GM21737 (cell line): Measurements from ENCODE around the gene MYOZ3.
A peak's percentile ranks its signal among the peaks of the same experiment; 100 is the strongest.

ENCODE experiments used
- ATAC-seq: cut with Tn5 transposase; IDR thresholded peaks from one replicate; pipeline ENCODE4 v1.9.1; 2021; ENCODE audit warnings: mild to moderate bottlenecking, moderate library complexity; ENCODE audit not compliant: unreplicated experiment

Gene MYOZ3

DNA sequence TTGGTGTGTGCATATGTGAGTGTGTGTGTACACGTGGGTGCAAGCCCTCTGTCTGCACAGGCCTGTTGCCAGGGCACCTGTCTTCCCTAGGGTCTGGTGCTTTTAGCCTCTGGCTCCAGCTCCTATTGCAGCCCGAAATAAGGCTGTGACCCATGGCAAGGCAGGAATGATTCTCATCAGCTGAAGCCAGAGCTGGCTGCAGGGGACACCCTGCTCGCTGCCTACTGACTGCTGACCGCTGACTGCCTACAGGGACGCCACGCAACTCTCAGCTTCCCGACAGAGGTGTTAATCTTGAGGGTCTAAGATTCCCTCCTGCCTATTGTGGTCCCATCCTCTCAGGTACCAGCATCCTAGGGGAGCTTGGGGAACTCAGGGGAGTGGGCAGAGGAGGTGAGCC is at the start of gene MYOZ3:
TSS of gene MYOZ3 (plus strand) at position 166 of the 400 bp plus-strand sequence. CDS start 1,691 bp downstream, outside the sequence.
- ATAC-seq = no peak

- no peak for ATAC-seq
These were observed 48.6 kb upstream of the MYOZ3 start for GRCh38 chr5:150612405-150612804.

GRCh38 chr5:150612905-150613670 is 48.0 kb upstream of the MYOZ3 start:
- ATAC-seq = no peak

DNA sequence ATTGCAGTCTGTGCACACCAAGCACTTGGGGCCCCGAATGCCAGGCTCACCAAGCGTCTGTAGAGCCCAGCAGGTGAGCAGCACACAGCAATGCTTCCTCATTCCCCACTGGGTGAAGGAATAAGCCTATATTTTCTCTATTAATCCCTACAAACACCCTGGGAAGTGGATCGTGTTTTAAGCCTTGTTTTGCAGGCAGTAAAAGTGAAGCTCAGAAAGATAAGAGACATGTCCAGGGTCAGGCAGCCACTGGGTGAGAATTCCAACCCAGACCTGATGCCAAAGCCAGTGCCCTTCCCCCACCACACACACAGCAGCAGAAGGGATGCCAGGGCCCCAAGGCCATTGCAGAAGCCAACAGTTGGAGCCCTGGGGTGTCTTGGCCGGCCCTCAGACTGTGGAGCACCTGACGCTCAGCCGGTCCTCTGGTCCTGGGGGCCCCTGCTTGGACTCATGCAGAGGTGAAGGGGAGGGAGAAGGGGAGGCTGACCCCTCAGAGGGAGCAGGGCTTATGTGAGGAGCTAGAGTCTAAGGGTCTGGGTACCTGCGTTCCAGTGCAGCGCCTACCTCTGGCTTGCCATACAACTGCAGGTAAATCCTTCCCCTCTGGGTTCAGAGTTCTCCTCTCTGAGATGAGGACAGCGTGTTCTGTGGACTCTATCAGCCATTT is 46.9 kb upstream of the MYOZ3 start:
- ATAC-seq = no peak

DNA sequence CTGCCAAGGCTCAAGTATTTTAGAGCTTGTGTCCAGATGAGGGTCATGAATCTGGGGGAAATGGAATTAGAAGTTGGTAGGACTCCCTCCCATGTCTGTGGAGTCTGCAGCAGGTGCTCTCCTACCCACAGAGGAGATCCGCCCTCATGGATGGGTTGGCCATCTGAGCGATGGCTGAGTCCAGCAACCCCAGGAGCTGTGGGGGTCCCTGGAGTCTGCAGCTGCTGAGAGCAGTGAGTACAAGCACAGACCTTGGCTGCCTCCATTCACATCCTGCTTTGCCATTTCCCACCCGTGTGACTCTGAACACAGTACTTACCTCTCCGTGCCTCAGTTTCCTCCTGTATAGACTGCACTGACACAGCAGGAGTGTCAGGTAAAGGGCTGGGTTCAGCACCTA is 46.4 kb upstream of the MYOZ3 start:
- ATAC-seq = no peak

- no peak for ATAC-seq
These were observed 45.8 kb upstream of the MYOZ3 start for GRCh38 chr5:150615141-150615699.

DNA sequence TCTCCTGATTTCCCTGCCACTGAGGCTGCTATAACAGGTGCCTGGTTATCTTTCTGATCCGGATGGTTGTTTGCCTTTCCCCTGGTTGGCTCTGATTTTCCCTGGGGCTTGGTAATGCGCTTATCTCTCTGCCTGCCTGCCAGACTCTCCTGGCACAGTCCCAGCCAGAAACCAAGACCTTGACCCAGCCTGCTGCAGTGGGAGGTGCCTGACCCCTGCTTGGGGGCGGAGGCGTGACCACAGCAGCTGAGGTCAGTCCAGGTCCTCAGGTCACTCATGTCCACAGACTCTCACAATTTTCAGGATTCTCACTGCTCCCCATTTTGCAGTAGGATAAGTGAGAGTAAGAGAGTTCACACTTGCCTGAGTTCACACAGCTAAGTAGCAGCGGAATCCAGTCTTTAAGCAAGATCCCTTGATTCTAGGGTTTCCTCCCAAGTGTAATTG is 45.0 kb upstream of the MYOZ3 start:
- ATAC-seq = no peak

DNA sequence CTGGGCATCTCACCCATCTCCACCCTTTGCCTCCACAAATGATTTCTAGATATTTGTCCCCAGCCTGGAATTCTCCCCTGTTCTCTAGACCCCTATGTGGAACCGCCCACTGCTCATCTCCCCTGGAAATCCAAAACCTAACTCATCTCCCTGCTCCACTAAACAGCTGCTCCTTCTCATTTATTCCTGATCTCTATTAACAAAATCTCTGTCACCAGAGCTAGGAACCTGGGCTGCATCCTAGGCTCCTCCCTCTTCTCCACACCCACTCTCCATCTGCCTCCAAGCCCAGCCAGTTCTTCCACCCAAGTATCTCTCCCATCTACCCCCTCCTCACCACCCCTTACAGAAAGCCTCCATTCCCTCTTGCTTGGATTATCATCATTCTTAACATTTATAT is 44.5 kb upstream of the MYOZ3 start:
- ATAC-seq = no peak

- ATAC-seq = no peak
These were observed 42.9 kb upstream of the MYOZ3 start for GRCh38 chr5:150618163-150618562.

DNA sequence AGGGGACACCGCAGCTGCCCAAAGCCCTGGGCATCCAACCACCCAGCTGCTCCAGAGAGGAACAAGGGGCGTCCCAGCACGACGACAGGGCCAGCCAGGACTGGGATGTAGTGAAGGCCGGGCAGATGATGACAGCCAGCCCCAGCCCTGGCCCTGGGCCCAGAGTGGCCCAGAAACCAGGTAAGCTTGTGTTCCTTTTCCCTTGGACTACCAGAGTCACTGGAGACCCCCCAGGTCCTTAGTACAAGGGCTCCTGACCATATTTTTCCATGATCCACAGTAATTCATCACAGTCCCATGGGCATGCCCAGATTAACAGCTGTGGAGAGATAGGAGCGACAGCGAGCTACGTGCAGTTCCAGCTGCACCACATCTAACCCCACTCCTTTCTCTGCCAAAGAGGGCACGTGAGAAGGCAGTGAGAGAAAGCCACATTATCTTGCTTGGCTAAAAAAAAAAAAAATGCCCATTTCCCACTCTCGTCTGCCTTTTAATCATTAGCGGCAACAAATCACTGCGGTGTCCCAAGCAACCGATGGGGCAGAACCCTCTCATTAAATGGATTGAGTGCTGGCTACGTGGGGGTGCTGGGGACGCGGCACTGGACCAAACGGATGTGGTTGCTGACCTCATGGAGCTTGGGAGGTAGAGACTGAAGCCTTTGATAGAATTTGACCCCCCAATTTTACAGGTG is 42.3 kb upstream of the MYOZ3 start:
- no peak for ATAC-seq

DNA sequence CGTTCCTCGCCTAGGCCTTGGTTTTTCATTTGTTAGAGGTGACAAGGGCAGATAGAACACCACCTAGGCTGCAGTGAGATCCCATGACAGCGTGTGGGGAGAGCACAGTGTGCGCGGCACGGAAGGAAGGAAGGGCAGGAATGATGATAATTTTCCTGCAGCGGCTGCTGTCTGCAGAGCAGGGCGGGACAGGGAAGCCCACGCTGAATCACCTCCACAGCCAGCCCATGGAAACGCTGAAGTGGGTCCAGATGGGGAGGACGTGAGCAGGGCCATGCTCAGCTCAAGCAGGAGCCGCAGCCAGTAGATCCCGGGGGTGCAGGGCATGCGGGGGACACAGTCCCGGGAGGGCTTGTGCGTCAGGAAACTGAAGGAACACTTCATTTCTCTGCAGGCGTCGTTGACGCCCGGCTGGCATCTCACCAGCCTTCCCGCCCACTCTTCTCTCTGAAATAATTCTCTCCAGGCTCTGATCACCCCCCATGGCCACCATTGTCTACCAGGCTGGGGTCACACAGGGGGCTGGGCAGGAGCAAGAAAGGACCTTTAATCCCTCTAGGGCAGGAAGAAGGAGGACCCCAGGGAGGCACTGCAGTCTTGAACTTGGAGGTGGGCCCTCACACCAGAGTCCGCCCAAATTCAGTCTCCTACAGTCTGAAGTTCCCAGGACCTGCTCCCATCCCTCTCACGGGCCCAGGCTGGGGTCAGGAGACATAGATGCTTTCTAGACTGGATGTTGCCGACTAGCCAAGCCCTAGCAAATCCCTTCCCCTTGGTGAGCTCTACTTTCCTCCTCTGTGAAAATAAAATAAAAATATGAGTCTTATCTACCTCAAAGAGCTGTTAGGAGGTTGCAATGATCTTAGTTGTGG is 41.5 kb upstream of the MYOZ3 start:
- no peak for ATAC-seq

GRCh38 chr5:150621301-150621700 is 39.8 kb upstream of the MYOZ3 start:
- no peak for ATAC-seq

DNA sequence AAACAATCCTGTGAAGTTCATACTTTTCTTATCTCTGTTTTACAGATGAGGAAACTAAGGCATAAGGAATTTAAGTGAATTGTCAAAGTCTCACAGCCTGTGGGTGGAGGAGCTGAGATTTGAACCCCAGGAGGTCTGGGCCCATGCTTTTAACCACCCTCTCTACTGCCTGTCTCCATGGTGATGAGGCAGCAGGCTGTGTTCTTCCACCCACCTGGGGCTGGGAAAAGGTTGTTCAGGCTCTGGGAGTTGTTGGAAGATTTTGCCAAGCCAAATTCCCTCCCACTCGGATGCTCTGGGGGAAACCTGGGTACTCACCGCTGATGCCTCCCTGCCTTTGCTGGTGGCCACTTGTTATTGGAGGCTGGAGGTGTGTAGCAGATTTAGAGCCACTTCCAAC is 38.9 kb upstream of the MYOZ3 start:
- ATAC-seq = no peak

- ATAC-seq = no peak
These were observed 37.7 kb upstream of the MYOZ3 start for GRCh38 chr5:150623152-150623877.

DNA sequence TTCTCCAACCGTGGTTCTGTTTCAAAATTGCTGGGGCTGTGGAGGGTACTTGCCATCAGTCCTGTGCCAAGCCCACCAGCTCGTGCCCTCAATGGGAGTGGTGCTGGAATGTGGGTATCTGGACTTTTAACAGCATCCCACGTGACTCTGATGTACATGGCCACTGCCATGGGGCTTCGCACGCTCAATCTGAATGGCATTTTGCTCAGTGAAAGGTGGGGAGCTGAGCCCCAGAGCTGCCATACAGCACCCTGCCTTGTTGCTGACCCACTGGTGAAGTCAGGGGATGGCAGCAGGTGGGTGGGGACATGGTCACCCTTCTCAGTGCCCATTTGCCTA is 37.2 kb upstream of the MYOZ3 start:
- no peak for ATAC-seq

- no peak for ATAC-seq
These were observed 36.5 kb upstream of the MYOZ3 start for GRCh38 chr5:150624334-150625163.

- ATAC-seq = no peak
These were observed 35.9 kb upstream of the MYOZ3 start for GRCh38 chr5:150625164-150625535.

DNA sequence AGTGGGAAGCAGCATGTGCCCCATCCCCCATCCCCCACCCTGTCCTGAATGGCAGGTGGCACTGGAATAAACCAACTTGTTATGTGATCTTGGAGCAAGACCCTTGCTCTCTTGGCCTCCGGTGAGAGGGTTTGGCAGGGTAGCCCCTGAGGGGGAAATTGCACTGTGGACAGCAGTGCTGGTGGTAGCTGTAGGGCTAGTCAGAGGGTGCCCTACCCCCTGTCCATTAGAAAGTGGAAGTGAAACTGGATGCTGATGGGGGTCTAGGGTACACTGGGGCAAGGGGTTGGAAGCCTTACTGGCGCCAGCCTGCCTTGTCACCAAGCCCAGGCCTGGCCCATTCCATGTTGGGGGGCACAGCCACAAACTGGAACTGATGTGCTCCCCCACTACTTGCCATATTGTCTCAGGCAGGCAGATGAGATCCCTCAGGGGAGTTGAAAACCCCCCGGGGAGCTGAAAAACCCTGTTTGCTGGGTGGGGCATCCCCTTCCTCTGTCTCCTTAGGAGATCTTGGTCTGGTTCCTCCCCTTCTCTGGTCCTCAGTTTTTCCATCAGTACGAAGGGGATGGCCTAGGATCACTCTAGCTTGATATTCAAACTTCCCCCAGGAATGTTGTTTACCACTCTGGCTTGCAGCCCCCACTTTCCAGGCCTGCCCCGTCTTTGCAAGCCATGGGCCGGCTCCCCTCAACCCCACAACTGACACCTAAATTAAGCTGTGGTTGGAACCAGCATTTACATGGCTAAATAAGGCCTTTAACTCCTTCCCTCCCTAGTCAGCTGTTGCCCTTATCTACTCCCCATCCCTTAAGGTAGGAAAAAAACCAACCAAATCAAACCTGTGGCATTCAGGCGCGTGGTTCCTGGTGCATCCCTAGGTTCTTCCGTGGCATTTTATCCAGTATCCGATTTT is 35.0 kb upstream of the MYOZ3 start:
- ATAC-seq = peak; percentile 52
